H9 (cell line): Measurements from ENCODE around the gene KIF16B. TPM values are rescaled to one million over a fixed set of nuclear protein-coding genes. Genes with fewer than 3 reads are reported as not detected.

ENCODE experiments used
- DNase-seq: peaks from one replicate; pipeline ENCODE4 v3.0.0-alpha.2; 2017
- H2AFZ ChIP-seq: one replicate; pipeline ENCODE4 v1.6.1; 2013; ENCODE audit warnings: mild to moderate bottlenecking, low read length, control low read depth, moderate library complexity
- H2AK5ac ChIP-seq: 2 replicates; pipeline ENCODE4 v1.6.1; 2013; ENCODE audit warnings: low read length, control low read depth, mixed read lengths; ENCODE audit not compliant: insufficient read length
- H2BK120ac ChIP-seq: one replicate; pipeline ENCODE4 v1.6.1; 2013; ENCODE audit warnings: low read depth, mild to moderate bottlenecking, low read length, control low read depth, inconsistent platforms; ENCODE audit not compliant: poor library complexity, severe bottlenecking
- H2BK12ac ChIP-seq: 2 replicates; pipeline ENCODE4 v1.6.1; 2013; ENCODE audit warnings: low read length, control low read depth, mixed read lengths, low read depth; ENCODE audit not compliant: insufficient read length
- H2BK15ac ChIP-seq: 2 replicates; pipeline ENCODE4 v1.6.1; 2013; ENCODE audit warnings: low read depth, low read length, control low read depth
- H2BK20ac ChIP-seq: one replicate; pipeline ENCODE4 v1.6.1; 2013; ENCODE audit warnings: low read depth, mild to moderate bottlenecking, low read length, control low read depth, inconsistent platforms; ENCODE audit not compliant: poor library complexity, severe bottlenecking
- H2BK5ac ChIP-seq: 2 replicates; pipeline ENCODE4 v1.6.1; 2013; ENCODE audit warnings: low read length, control low read depth, mixed read lengths; ENCODE audit not compliant: insufficient read length
- H3K14ac ChIP-seq: 2 replicates; pipeline ENCODE4 v1.6.1; 2013; ENCODE audit warnings: low read length, control low read depth; ENCODE audit not compliant: insufficient read depth
- H3K18ac ChIP-seq: 2 replicates; pipeline ENCODE4 v1.6.1; 2013; ENCODE audit warnings: low read depth, mild to moderate bottlenecking, mixed read lengths, low read length, control low read depth; ENCODE audit not compliant: insufficient read length
- H3K23ac ChIP-seq: 2 replicates; pipeline ENCODE4 v1.6.1; 2013; ENCODE audit warnings: low read length, control low read depth, mixed read lengths, low read depth; ENCODE audit not compliant: insufficient read length
- H3K23me2 ChIP-seq: 2 replicates; pipeline ENCODE4 v1.6.1; 2013; ENCODE audit warnings: low read depth, mild to moderate bottlenecking, mixed read lengths, low read length, control low read depth; ENCODE audit not compliant: insufficient read length, poor library complexity, severe bottlenecking
- H3K27ac ChIP-seq: 2 replicates; pipeline ENCODE4 v1.5.1; 2013; ENCODE audit warnings: low read length, control low read depth, mixed read lengths, low read depth; ENCODE audit not compliant: insufficient read length
- H3K27me3 ChIP-seq: 2 replicates; pipeline ENCODE4 v1.6.1; 2013; ENCODE audit warnings: low read length, control low read depth, inconsistent platforms; ENCODE audit not compliant: insufficient read depth
- H3K4ac ChIP-seq: 2 replicates; pipeline ENCODE4 v1.6.1; 2013; ENCODE audit warnings: low read depth, mild to moderate bottlenecking, control low read depth, inconsistent platforms, low read length, moderate library complexity
- H3K4me1 ChIP-seq: 2 replicates; pipeline ENCODE4 v1.6.1; 2013; ENCODE audit warnings: low read length, control low read depth, inconsistent platforms; ENCODE audit not compliant: insufficient read depth
- H3K4me2 ChIP-seq: 2 replicates; pipeline ENCODE4 v1.6.1; 2013; ENCODE audit warnings: low read length, control low read depth, mixed read lengths; ENCODE audit not compliant: insufficient read length, insufficient read depth
- H3K56ac ChIP-seq: 2 replicates; pipeline ENCODE4 v1.6.1; 2013; ENCODE audit warnings: low read depth, mild to moderate bottlenecking, mixed read lengths, low read length, control low read depth; ENCODE audit not compliant: insufficient read length
- H3K79me1 ChIP-seq: 2 replicates; pipeline ENCODE4 v1.6.1; 2013; ENCODE audit warnings: low read depth, mild to moderate bottlenecking, moderate library complexity, low read length, control low read depth, inconsistent platforms; ENCODE audit not compliant: insufficient read depth, poor library complexity, severe bottlenecking
- H3K79me2 ChIP-seq: 2 replicates; pipeline ENCODE4 v1.6.1; 2013; ENCODE audit warnings: low read length, control low read depth, inconsistent platforms; ENCODE audit not compliant: insufficient read depth
- H3K9ac ChIP-seq: 2 replicates; pipeline ENCODE4 v1.6.1; 2013; ENCODE audit warnings: low read length, control low read depth, mixed read lengths; ENCODE audit not compliant: insufficient read length; ENCODE audit errors: extremely low read depth
- H3K9me3 ChIP-seq: one replicate; pipeline ENCODE4 v1.6.1; 2013; ENCODE audit warnings: low read depth, low read length, inconsistent platforms; ENCODE audit not compliant: control insufficient read depth
- H3T11ph ChIP-seq: one replicate; pipeline ENCODE4 v1.6.1; 2013; ENCODE audit warnings: mild to moderate bottlenecking, low read length, control low read depth, inconsistent platforms
- H4K20me1 ChIP-seq: one replicate; pipeline ENCODE4 v1.6.1; 2013; ENCODE audit not compliant: control insufficient read depth, insufficient read length, insufficient read depth
- H4K5ac ChIP-seq: 2 replicates; pipeline ENCODE4 v1.6.1; 2013; ENCODE audit warnings: low read depth, mild to moderate bottlenecking, mixed read lengths, low read length, control low read depth; ENCODE audit not compliant: insufficient read length
- H4K8ac ChIP-seq: replicated peaks from 2 replicates; pipeline ENCODE4 v1.6.1; 2013; ENCODE audit warnings: low read length, control low read depth, mixed read lengths, low read depth; ENCODE audit not compliant: insufficient read length
- H4K91ac ChIP-seq: 2 replicates; pipeline ENCODE4 v1.6.1; 2013; ENCODE audit warnings: low read depth, mild to moderate bottlenecking, moderate library complexity, mixed read lengths, low read length, control low read depth; ENCODE audit not compliant: insufficient read length
- H3K27ac Mint-ChIP-seq, 3 experiments: 2 replicates in 2 of 3; 3 replicates in 1 of 3; pipeline ENCODE4 v1.8.0; 2020 to 2021; ENCODE audit warnings: mixed read lengths in 3 of 3, mild to moderate bottlenecking in 1 of 3, moderate library complexity in 1 of 3
- H3K27me3 Mint-ChIP-seq: 2 replicates; pipeline ENCODE4 v1.8.0; 2021; ENCODE audit warnings: low read depth, mild to moderate bottlenecking, moderate library complexity, mixed read lengths
- H3K36me3 Mint-ChIP-seq, 3 experiments: 2 replicates in 2 of 3; 3 replicates in 1 of 3; pipeline ENCODE4 v1.8.0; 2020 to 2021; ENCODE audit warnings: low read depth in 3 of 3, mixed read lengths in 3 of 3; ENCODE audit not compliant: insufficient read depth in 1 of 3
- H3K4me1 Mint-ChIP-seq, 2 experiments: 2 replicates each; pipeline ENCODE4 v1.8.0; 2020; ENCODE audit warnings: mixed read lengths in 2 of 2
- H3K4me3 Mint-ChIP-seq, 2 experiments: 2 replicates in 1 of 2; 3 replicates in 1 of 2; pipeline ENCODE4 v1.8.0; 2020 to 2021; ENCODE audit warnings: mild to moderate bottlenecking in 2 of 2, mixed read lengths in 2 of 2, moderate library complexity in 1 of 2
- H3K9me3 Mint-ChIP-seq, 2 experiments: 2 replicates in 1 of 2; 3 replicates in 1 of 2; pipeline ENCODE4 v1.8.0; 2020; ENCODE audit warnings: mild to moderate bottlenecking in 2 of 2, mixed read lengths in 2 of 2, moderate library complexity in 1 of 2
- CTCF ChIP-seq: fragments of 200-600 bp; sonication (generic); conservative IDR thresholded peaks from 3 replicates; pipeline ENCODE4 v1.8.0; 2021; ENCODE audit warnings: antibody characterized with exemption, mild to moderate bottlenecking
- WGBS: extraction: QIAGEN DNeasy Blood & Tissue Kit; methylation state at CpG from one replicate; pipeline ENCODE4 v1.1.7; 2013; ENCODE audit warnings: missing lambda C conversion rate, low lambda C conversion rate, mixed read lengths; ENCODE audit not compliant: insufficient read length; ENCODE audit errors: extremely low coverage; 5-methylcytosine and 5-hydroxymethylcytosine counted together
- total RNA-seq: library from RNA; stranded (reverse); gene quantifications from 2 replicates; pipeline ENCODE4 v1.2.1, GENCODE V29; 2021

The KIF16B gene
- total RNA-seq, 1 experiment from 2014 or later: 7.4 TPM

GRCh38 chr20:16279320-16279719 is 293.9 kb downstream of the KIF16B start:
- Histone ChIP-seq H3K27me3 (no peaks in the 10 kb centered on the region), H2AK5ac (no peak overlapping the region), H3K4me2 (no peak overlapping the region), H2BK120ac (no peak overlapping the region), H4K20me1 (no peaks in the 10 kb centered on the region), H2BK15ac (no peak overlapping the region), H2AFZ (no peak overlapping the region), H4K91ac (no peak overlapping the region), H3K27ac (no peak overlapping the region), H3T11ph (no peak overlapping the region), H3K23ac (no peak overlapping the region), H3K9me3 (no peaks in the 10 kb centered on the region), H4K5ac (no peak overlapping the region), H3K4me1 (no peaks in the 10 kb centered on the region), H3K14ac (no peak overlapping the region), H3K18ac (no peak overlapping the region), H3K4ac (no peak overlapping the region), H4K8ac (no peak overlapping the region), H2BK5ac (no peak overlapping the region), H3K23me2 (no peaks in the 10 kb centered on the region), H3K79me2 (no peaks in the 10 kb centered on the region), H2BK12ac (no peak overlapping the region), H2BK20ac (no peak overlapping the region), H3K9ac (no peak overlapping the region), H3K56ac (no peak overlapping the region), H3K79me1 (no peaks in the 10 kb centered on the region)
- no peaks in the 10 kb centered on the region for H3K27me3 Mint-ChIP-seq
- DNase-seq: no peak
- no peak overlapping the region for H3K4me3 Mint-ChIP-seq
- peak; percentile 40; the same call in 2 of the 3 replicates for TF ChIP-seq CTCF
- no peaks in the 10 kb centered on the region; a peak in 1 of 5 replicates for H3K9me3 Mint-ChIP-seq
- H3K36me3 Mint-ChIP-seq: peaks cover 0 to 11% (median 6%) of the 10 kb centered on the region in 3 experiments; a peak in 4 of 7 replicates
- no CpG with 5 or more reads among the region's 5 CpGs for WGBS
- no peak overlapping the region for H3K27ac Mint-ChIP-seq
- H3K4me1 Mint-ChIP-seq: peaks cover 4 to 5% of the 10 kb centered on the region in 2 experiments; a peak in 3 of 4 replicates
